Measurements from ENCODE around the gene BTN3A1.

- TF ChIP-seq CTCF (IDR thresholded peaks at IDR 0.05): no peak
- TF ChIP-seq POLR2A (IDR thresholded peaks at IDR 0.05): no peak
These were observed 35.6 kb upstream of the BTN3A1 start for GRCh38 chr6:26366504-26366903.
